Endodermal cell (in vitro differentiated cells): ENCODE data around the gene ARHGAP45. TPM values are rescaled to one million over a fixed set of nuclear protein-coding genes. Genes with fewer than 3 reads are reported as not detected.

Experiments used
- DNase-seq: peaks from one replicate; pipeline ENCODE4 v3.0.0-alpha.2; 2017
- H3K27ac ChIP-seq: 2 replicates; pipeline ENCODE4 v1.5.1; 2013; ENCODE audit warnings: mild to moderate bottlenecking, low read depth, low read length, moderate library complexity
- H3K27me3 ChIP-seq: 2 replicates; pipeline ENCODE4 v1.6.1; 2013; ENCODE audit warnings: mild to moderate bottlenecking, low read length, moderate library complexity; ENCODE audit not compliant: insufficient read depth, control insufficient read depth, poor library complexity, severe bottlenecking
- H3K36me3 ChIP-seq: 2 replicates; pipeline ENCODE4 v1.7.0; 2013; ENCODE audit warnings: mild to moderate bottlenecking, low read length, moderate library complexity; ENCODE audit not compliant: control insufficient read depth, insufficient read depth
- H3K4me1 ChIP-seq: one replicate; pipeline ENCODE4 v1.7.0; 2013; ENCODE audit warnings: low read length; ENCODE audit not compliant: control insufficient read depth, insufficient read depth
- H3K4me3 ChIP-seq: 2 replicates; pipeline ENCODE4 v1.5.1; 2013; ENCODE audit warnings: mild to moderate bottlenecking, low read length, moderate library complexity
- H3K9ac ChIP-seq: 2 replicates; pipeline ENCODE4 v1.6.1; 2013; ENCODE audit warnings: mild to moderate bottlenecking, low read length, moderate library complexity; ENCODE audit not compliant: poor library complexity, severe bottlenecking; ENCODE audit errors: extremely low read depth
- H3K9me3 ChIP-seq: 2 replicates; pipeline ENCODE4 v1.6.1; 2013; ENCODE audit warnings: mild to moderate bottlenecking, low read length, moderate library complexity; ENCODE audit not compliant: control insufficient read depth
- H3K27ac Mint-ChIP-seq: 2 replicates; pipeline ENCODE4 v1.8.0; 2020; ENCODE audit warnings: mixed read lengths
- H3K27me3 Mint-ChIP-seq: 2 replicates; pipeline ENCODE4 v1.8.0; 2021; ENCODE audit warnings: mild to moderate bottlenecking, mixed read lengths; ENCODE audit not compliant: insufficient read depth
- H3K36me3 Mint-ChIP-seq: 2 replicates; pipeline ENCODE4 v1.8.0; 2020; ENCODE audit warnings: low read depth, mixed read lengths
- H3K4me1 Mint-ChIP-seq: 2 replicates; pipeline ENCODE4 v1.8.0; 2020; ENCODE audit warnings: mixed read lengths
- H3K4me3 Mint-ChIP-seq: 2 replicates; pipeline ENCODE4 v1.8.0; 2020; ENCODE audit warnings: mild to moderate bottlenecking, moderate library complexity, mixed read lengths
- H3K9me3 Mint-ChIP-seq: 2 replicates; pipeline ENCODE4 v1.8.0; 2020; ENCODE audit warnings: mild to moderate bottlenecking, mixed read lengths
- CTCF ChIP-seq: fragments of 200-600 bp; sonication (generic); conservative IDR thresholded peaks from 2 replicates; pipeline ENCODE4 v1.5.0; 2021; ENCODE audit warnings: antibody characterized with exemption, mild to moderate bottlenecking
- WGBS, 2 experiments: methylation state at CpG; one replicate each; pipeline versions ENCODE4 v1.1.5 to v1.1.7; 2013; ENCODE audit warnings: missing lambda C conversion rate in 2 of 2, mixed read lengths in 1 of 2; ENCODE audit not compliant: insufficient coverage in 1 of 2, insufficient read length in 1 of 2; 5-methylcytosine and 5-hydroxymethylcytosine counted together
- total RNA-seq, 2 donors: library from RNA; stranded (reverse); fragmentation: NEBNext Ultra II Directional in 1 of 2; extraction: Animal tissue kit (Norgen Biotek cat#: 25700) in 1 of 2; gene quantifications; 2 replicates in 1 of 2; 3 replicates in 1 of 2; pipeline ENCODE4 v1.2.1, GENCODE V29; 2021

Gene ARHGAP45
- total RNA-seq, 2 donors from 2014 or later, result 14.8 to 17.1 TPM

- H3K4me1 ChIP-seq, result peaks cover 5% of the 10 kb centered on the region
- H3K9ac ChIP-seq, result no peak overlapping the region
- no peaks in the 10 kb centered on the region for H3K27me3 ChIP-seq
- Mint-ChIP-seq H3K4me3 (no peak overlapping the region), H3K36me3 (peaks cover 6% of the 10 kb centered on the region), H3K27me3 (no peaks in the 10 kb centered on the region), H3K4me1 (peaks cover 7% of the 10 kb centered on the region), H3K27ac (peak overlapping the region; percentile 48), H3K9me3 (no peaks in the 10 kb centered on the region)
- H3K9me3 ChIP-seq, result no peaks in the 10 kb centered on the region
- 93 to 94% methylated on average over 15 to 17 of the region's 17 CpGs for WGBS, 2 experiments
- H3K27ac ChIP-seq, result peak overlapping the region; percentile 53
- no peak overlapping the region for H3K4me3 ChIP-seq
- DNase-seq, result no peak
- TF ChIP-seq CTCF, result no peak
- H3K36me3 ChIP-seq, result peaks cover 18% of the 10 kb centered on the region
Observed at GRCh38 chr19:1102407-1103131, 35.6 kb downstream of the ARHGAP45 start.

GRCh38 chr19:1103132-1103707 is 36.3 kb downstream of the ARHGAP45 start:
- Mint-ChIP-seq H3K36me3 (peaks cover 6% of the 10 kb centered on the region), H3K27ac (peak overlapping the region; percentile 90), H3K27me3 (no peaks in the 10 kb centered on the region), H3K4me3 (peak overlapping the region; percentile 71), H3K4me1 (peaks cover 7% of the 10 kb centered on the region), H3K9me3 (no peaks in the 10 kb centered on the region)
- Histone ChIP-seq H3K36me3 (peaks cover 21% of the 10 kb centered on the region), H3K4me1 (peaks cover 5% of the 10 kb centered on the region), H3K9ac (no peak overlapping the region), H3K27ac (peak overlapping the region; percentile 58), H3K4me3 (peak overlapping the region; percentile 70), H3K27me3 (no peaks in the 10 kb centered on the region), H3K9me3 (no peaks in the 10 kb centered on the region)
- no peak for TF ChIP-seq CTCF
- no peak for DNase-seq
- WGBS, 2 experiments, result 65 to 76% methylated on average over 13 to 20 of the region's 20 CpGs

- H3K4me3 ChIP-seq, result peak within 1 kb of the TSS; percentile 83
- peaks cover 21% of the 10 kb centered on the region for H3K36me3 ChIP-seq
- H3K9me3 Mint-ChIP-seq, result no peaks in the 10 kb centered on the region
- H3K27ac Mint-ChIP-seq, result peak within 1 kb of the TSS; percentile 90
- H3K9ac ChIP-seq, result peak within 1 kb of the TSS; percentile 84
- no peaks in the 10 kb centered on the region for H3K9me3 ChIP-seq
- peak within 1 kb of the TSS; percentile 71 for H3K4me3 Mint-ChIP-seq
- peaks cover 7% of the 10 kb centered on the region for H3K36me3 Mint-ChIP-seq
- no peaks in the 10 kb centered on the region for H3K27me3 ChIP-seq
- TF ChIP-seq CTCF, result no peak
- peak; percentile 100 for DNase-seq
- H3K27me3 Mint-ChIP-seq, result no peaks in the 10 kb centered on the region
- H3K4me1 Mint-ChIP-seq, result peaks cover 7% of the 10 kb centered on the region
- peaks cover 5% of the 10 kb centered on the region for H3K4me1 ChIP-seq
- H3K27ac ChIP-seq, result peak within 1 kb of the TSS; percentile 94
- 0% methylated on average over 3 to 73 of the region's 75 CpGs for WGBS, 2 experiments
Observed at GRCh38 chr19:1103708-1104310, 36.8 kb downstream of the ARHGAP45 start, which contains the start of gene GPX4. Gene GPX4 (plus strand): TSS chr19:1103994. CDS start chr19:1104044, 50 bp downstream.
